ENCODE results near the gene ALKBH7. TPM values are rescaled to one million over a fixed set of nuclear protein-coding genes. Genes with fewer than 3 reads are reported as not detected.

Gene ALKBH7
- total and polyA plus RNA-seq, 4 donors, result 29.9 to 99.7 (median 51.2) TPM

DNA sequence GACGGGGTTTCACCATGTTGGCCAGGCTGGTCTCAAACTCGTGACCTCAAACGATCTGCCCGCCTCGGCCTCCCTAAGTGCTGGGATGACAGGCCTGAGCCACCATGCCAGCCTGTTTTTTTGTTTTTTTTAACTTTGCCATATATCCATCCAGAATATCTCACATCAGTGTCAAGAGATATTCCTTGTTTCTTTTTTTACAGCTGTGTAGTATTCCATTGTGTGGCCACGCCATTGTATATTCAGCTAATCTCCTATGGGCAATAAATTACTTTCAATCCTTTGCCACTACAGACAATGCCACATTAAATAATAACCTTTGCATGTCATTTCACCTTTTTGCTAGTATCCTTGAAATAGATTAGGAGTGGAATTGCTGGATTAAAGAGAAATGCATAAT lies 36.8 kb downstream of the ALKBH7 start:
- Histone ChIP-seq H3K4me3 (ENCODE audit: low read depth in 1 of 3, low read length in 3 of 3) (no peak overlapping the region), H3K27ac (ENCODE audit: low read depth in 1 of 2, low read length in 2 of 2) (no peak overlapping the region), H3K27me3 (ENCODE audit: control insufficient read depth in 4 of 4, insufficient read depth in 4 of 4, low read length in 3 of 4) (no peaks in the 10 kb centered on the region), H3K36me3 (ENCODE audit: control insufficient read depth in 4 of 4, insufficient read depth in 3 of 4, low read depth in 1 of 4, low read length in 3 of 4) (peaks cover 2 to 4% (median 3%) of the 10 kb centered on the region in 4 donors), H3K9ac (ENCODE audit: low read depth in 1 of 2, low read length in 2 of 2) (no peak overlapping the region), H3K9me3 (ENCODE audit: control insufficient read depth in 4 of 4, low read length in 3 of 4) (no peaks in the 10 kb centered on the region), H3K4me1 (ENCODE audit: control insufficient read depth in 4 of 4, insufficient read depth in 4 of 4, low read length in 3 of 4) (no peaks in the 10 kb centered on the region)
- TF ChIP-seq FOXA1 (IDR thresholded peaks at IDR 0.05), result no peak
- no peak for DNase-seq (ENCODE audit: low spot score)
- 96% methylated on average over 6 of the region's 6 CpGs for WGBS

DNA sequence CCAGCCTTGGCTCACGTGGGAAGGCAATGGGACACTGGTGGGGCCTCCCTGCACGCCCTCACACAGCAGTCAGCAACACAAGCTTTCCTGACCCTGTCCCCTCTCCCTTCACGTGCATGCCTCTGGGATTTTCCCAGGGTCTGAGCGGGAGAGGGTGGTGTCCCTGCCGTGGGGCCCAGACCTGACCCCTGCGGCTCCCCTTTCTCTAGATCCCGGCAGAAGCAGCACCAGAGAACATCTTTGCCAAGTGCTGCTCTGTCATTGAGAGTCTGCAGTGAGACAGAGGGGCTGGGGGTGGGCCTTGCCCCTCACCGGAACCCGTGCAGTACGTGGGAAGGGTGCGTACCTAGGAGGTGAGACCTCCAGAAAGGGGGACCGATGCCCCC lies 39.5 kb downstream of the ALKBH7 start:
- H3K27ac ChIP-seq (ENCODE audit: low read depth in 1 of 2, low read length in 2 of 2), result no peak overlapping the region
- H3K9ac ChIP-seq (ENCODE audit: low read depth in 1 of 2, low read length in 2 of 2), result no peak overlapping the region
- no peaks in the 10 kb centered on the region for H3K4me1 ChIP-seq (ENCODE audit: control insufficient read depth in 4 of 4, insufficient read depth in 4 of 4, low read length in 3 of 4)
- no peaks in the 10 kb centered on the region for H3K9me3 ChIP-seq (ENCODE audit: control insufficient read depth in 4 of 4, low read length in 3 of 4)
- H3K27me3 ChIP-seq (ENCODE audit: control insufficient read depth in 4 of 4, insufficient read depth in 4 of 4, low read length in 3 of 4), result no peaks in the 10 kb centered on the region
- DNase-seq (ENCODE audit: low spot score), result no peak
- no peak overlapping the region for H3K4me3 ChIP-seq (ENCODE audit: low read depth in 1 of 3, low read length in 3 of 3)
- 75% methylated on average over 12 of the region's 12 CpGs for whole genome bisulfite sequencing
- TF ChIP-seq, protein P1, sequence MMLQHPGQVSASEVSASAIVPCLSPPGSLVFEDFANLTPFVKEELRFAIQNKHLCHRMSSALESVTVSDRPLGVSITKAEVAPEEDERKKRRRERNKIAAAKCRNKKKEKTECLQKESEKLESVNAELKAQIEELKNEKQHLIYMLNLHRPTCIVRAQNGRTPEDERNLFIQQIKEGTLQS (IDR thresholded peaks at IDR 0.05), result no peak
- TF ChIP-seq, protein P2, sequence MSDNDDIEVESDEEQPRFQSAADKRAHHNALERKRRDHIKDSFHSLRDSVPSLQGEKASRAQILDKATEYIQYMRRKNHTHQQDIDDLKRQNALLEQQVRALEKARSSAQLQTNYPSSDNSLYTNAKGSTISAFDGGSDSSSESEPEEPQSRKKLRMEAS (IDR thresholded peaks at IDR 0.05), result no peak
- TF ChIP-seq YY1 (IDR thresholded peaks at IDR 0.05) (no peak), JUND (IDR thresholded peaks at IDR 0.05) (no peak), FOXA2 (IDR thresholded peaks at IDR 0.05) (no peak)
- TF ChIP-seq, protein P3, sequence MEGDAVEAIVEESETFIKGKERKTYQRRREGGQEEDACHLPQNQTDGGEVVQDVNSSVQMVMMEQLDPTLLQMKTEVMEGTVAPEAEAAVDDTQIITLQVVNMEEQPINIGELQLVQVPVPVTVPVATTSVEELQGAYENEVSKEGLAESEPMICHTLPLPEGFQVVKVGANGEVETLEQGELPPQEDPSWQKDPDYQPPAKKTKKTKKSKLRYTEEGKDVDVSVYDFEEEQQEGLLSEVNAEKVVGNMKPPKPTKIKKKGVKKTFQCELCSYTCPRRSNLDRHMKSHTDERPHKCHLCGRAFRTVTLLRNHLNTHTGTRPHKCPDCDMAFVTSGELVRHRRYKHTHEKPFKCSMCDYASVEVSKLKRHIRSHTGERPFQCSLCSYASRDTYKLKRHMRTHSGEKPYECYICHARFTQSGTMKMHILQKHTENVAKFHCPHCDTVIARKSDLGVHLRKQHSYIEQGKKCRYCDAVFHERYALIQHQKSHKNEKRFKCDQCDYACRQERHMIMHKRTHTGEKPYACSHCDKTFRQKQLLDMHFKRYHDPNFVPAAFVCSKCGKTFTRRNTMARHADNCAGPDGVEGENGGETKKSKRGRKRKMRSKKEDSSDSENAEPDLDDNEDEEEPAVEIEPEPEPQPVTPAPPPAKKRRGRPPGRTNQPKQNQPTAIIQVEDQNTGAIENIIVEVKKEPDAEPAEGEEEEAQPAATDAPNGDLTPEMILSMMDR (IDR thresholded peaks at IDR 0.05; ENCODE audit: low read depth, low read length, missing input control), result no peak
- peaks cover 9 to 29% (median 15%) of the 10 kb centered on the region in 4 donors for H3K36me3 ChIP-seq (ENCODE audit: control insufficient read depth in 4 of 4, insufficient read depth in 3 of 4, low read depth in 1 of 4, low read length in 3 of 4)

DNA sequence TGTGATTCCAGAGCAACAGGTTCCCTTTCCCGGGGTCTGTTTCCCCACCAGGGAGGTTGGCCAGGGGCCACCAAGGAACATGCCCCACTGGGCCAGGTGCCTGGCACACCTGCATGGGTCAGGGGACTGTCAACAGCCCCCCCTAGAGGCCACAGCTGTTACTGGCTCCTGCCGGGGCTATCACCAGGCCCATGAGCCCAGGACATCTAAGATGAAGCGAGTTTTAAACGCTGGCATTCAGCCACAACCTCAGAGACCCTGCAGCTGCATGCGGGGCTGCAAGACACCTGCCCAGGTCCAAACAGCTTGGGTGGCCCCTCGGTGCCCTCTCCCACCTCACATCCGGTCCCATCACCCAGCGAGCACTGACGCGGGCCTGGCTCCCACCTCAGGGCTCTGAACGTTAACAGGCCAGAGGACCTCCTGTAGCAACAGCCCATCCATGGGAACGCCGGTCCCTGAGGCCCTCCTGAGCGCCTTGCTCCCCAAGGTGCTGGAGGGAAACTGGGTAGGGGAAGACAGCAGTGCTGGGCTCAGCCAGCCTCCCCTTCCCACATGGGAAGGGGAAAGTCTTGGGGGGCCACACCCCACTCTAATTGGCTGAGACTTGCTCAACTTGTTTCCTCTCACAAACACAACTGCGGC lies 40.0 kb downstream of the ALKBH7 start:
- Histone ChIP-seq H3K4me1 (ENCODE audit: control insufficient read depth in 4 of 4, insufficient read depth in 4 of 4, low read length in 3 of 4) (no peaks in the 10 kb centered on the region), H3K36me3 (ENCODE audit: control insufficient read depth in 4 of 4, insufficient read depth in 3 of 4, low read depth in 1 of 4, low read length in 3 of 4) (peaks cover 12 to 34% (median 19%) of the 10 kb centered on the region in 4 donors), H3K4me3 (ENCODE audit: low read depth in 1 of 3, low read length in 3 of 3) (no peak overlapping the region), H3K9me3 (ENCODE audit: control insufficient read depth in 4 of 4, low read length in 3 of 4) (no peaks in the 10 kb centered on the region), H3K9ac (ENCODE audit: low read depth in 1 of 2, low read length in 2 of 2) (no peak overlapping the region), H3K27me3 (ENCODE audit: control insufficient read depth in 4 of 4, insufficient read depth in 4 of 4, low read length in 3 of 4) (no peaks in the 10 kb centered on the region), H3K27ac (ENCODE audit: low read depth in 1 of 2, low read length in 2 of 2) (no peak overlapping the region)
- peak; percentile 56 for DNase-seq (ENCODE audit: low spot score)
- 55% methylated on average over 15 of the region's 15 CpGs for WGBS
- no peak for TF ChIP-seq YY1 (IDR thresholded peaks at IDR 0.05)
- TF ChIP-seq, protein P3 (IDR thresholded peaks at IDR 0.05; ENCODE audit: low read depth, low read length, missing input control), result peak; percentile 45
- TF ChIP-seq RAD21 (IDR thresholded peaks at IDR 0.05), result peak; percentile 27 to 63
- TF ChIP-seq, protein P1 (IDR thresholded peaks at IDR 0.05), result no peak
- TF ChIP-seq, protein P4, sequence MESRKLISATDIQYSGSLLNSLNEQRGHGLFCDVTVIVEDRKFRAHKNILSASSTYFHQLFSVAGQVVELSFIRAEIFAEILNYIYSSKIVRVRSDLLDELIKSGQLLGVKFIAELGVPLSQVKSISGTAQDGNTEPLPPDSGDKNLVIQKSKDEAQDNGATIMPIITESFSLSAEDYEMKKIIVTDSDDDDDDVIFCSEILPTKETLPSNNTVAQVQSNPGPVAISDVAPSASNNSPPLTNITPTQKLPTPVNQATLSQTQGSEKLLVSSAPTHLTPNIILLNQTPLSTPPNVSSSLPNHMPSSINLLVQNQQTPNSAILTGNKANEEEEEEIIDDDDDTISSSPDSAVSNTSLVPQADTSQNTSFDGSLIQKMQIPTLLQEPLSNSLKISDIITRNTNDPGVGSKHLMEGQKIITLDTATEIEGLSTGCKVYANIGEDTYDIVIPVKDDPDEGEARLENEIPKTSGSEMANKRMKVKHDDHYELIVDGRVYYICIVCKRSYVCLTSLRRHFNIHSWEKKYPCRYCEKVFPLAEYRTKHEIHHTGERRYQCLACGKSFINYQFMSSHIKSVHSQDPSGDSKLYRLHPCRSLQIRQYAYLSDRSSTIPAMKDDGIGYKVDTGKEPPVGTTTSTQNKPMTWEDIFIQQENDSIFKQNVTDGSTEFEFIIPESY (IDR thresholded peaks at IDR 0.05), result no peak
- no peak for TF ChIP-seq FOXA1 (IDR thresholded peaks at IDR 0.05)
- no peak for TF ChIP-seq RXRA (IDR thresholded peaks at IDR 0.05)
- no peak for TF ChIP-seq EGR1 (IDR thresholded peaks at IDR 0.05; ENCODE audit: low read depth in 2 of 2)
- TF ChIP-seq TAF1 (conservative IDR thresholded peaks at IDR 0.05), result no peak
